DOHH2 (cell line): ENCODE data around the gene BBS9.

Source experiments
- H3F3A ChIP-seq: fragments of 200-600 bp; sonication (generic), shearing (Covaris generic); 2 replicates; pipeline ENCODE4 v1.6.0; 2016; ENCODE audit warnings: antibody characterized with exemption, mild to moderate bottlenecking; ENCODE audit not compliant: control insufficient read depth, insufficient read depth
- H3K27ac ChIP-seq: fragments of 200-600 bp; sonication (generic); 2 replicates; pipeline ENCODE4 v1.5.1; 2014; ENCODE audit warnings: low read depth, mild to moderate bottlenecking, low read length, moderate library complexity
- H3K27me3 ChIP-seq: fragments of 200-600 bp; sonication (generic); 2 replicates; pipeline ENCODE4 v1.6.1; 2014; ENCODE audit warnings: mild to moderate bottlenecking, low read length, mixed read lengths; ENCODE audit not compliant: control insufficient read depth
- H3K36me3 ChIP-seq: fragments of 200-600 bp; sonication (generic); 2 replicates; pipeline ENCODE4 v1.6.1; 2014; ENCODE audit warnings: mild to moderate bottlenecking, low read length, moderate library complexity, mixed read lengths; ENCODE audit not compliant: control insufficient read depth
- H3K4me1 ChIP-seq: fragments of 200-600 bp; sonication (generic); 2 replicates; pipeline ENCODE4 v1.6.1; 2014; ENCODE audit warnings: mild to moderate bottlenecking, low read length, mixed read lengths; ENCODE audit not compliant: control insufficient read depth
- H3K4me2 ChIP-seq: fragments of 200-600 bp; sonication (generic); 2 replicates; pipeline ENCODE4 v1.6.0; 2014; ENCODE audit warnings: mild to moderate bottlenecking, low read length, moderate library complexity
- H3K4me3 ChIP-seq: fragments of 200-600 bp; sonication (generic); 2 replicates; pipeline ENCODE4 v1.5.1; 2014; ENCODE audit warnings: mild to moderate bottlenecking, low read length, mixed read lengths
- H3K79me2 ChIP-seq: fragments of 200-600 bp; sonication (generic); 2 replicates; pipeline ENCODE4 v1.6.1; 2014; ENCODE audit warnings: mild to moderate bottlenecking, low read length, mixed read lengths; ENCODE audit not compliant: control insufficient read depth
- H3K9me2 ChIP-seq: fragments of 200-600 bp; sonication (generic); replicated peaks from 2 replicates; pipeline ENCODE4 v1.6.1; 2014; ENCODE audit warnings: mild to moderate bottlenecking, low read length, mixed read lengths; ENCODE audit not compliant: control insufficient read depth
- H3K9me3 ChIP-seq: fragments of 200-600 bp; sonication (generic); 2 replicates; pipeline ENCODE4 v1.6.1; 2014; ENCODE audit warnings: antibody characterized with exemption, low read length, mixed read lengths; ENCODE audit not compliant: control insufficient read depth, insufficient read depth
- H4K20me1 ChIP-seq: fragments of 200-600 bp; sonication (generic); 2 replicates; pipeline ENCODE4 v1.6.0; 2014; ENCODE audit warnings: low read depth, mild to moderate bottlenecking, antibody characterized with exemption, low read length, moderate library complexity; ENCODE audit not compliant: control insufficient read depth, insufficient read depth
- CTCF ChIP-seq: fragments of 200-600 bp; sonication (generic); IDR thresholded peaks from one replicate; pipeline ENCODE4 v1.5.1; 2014; ENCODE audit warnings: antibody characterized with exemption, mild to moderate bottlenecking, low read depth, low read length; ENCODE audit not compliant: poor library complexity, severe bottlenecking
- EZH2phosphoT487 ChIP-seq: fragments of 200-600 bp; sonication (generic); IDR thresholded peaks from 2 replicates; pipeline ENCODE4 v1.6.1; 2017; ENCODE audit warnings: borderline replicate concordance, mild to moderate bottlenecking, antibody characterized with exemption, low read length, moderate library complexity, mixed read lengths

BBS9 gene

GRCh38 chr7:33310546-33310945 lies 181.2 kb downstream of the BBS9 start:
- H3K36me3 ChIP-seq = no peaks in the 10 kb centered on the region
- no peak overlapping the region for H3K27ac ChIP-seq
- H3K27me3 ChIP-seq = no peaks in the 10 kb centered on the region
- no peaks in the 10 kb centered on the region for H3K4me1 ChIP-seq
- no peak overlapping the region for H3K4me3 ChIP-seq
- H3F3A ChIP-seq = no peaks in the 10 kb centered on the region
- no peaks in the 10 kb centered on the region for H4K20me1 ChIP-seq
- no peak overlapping the region for H3K4me2 ChIP-seq
- H3K79me2 ChIP-seq = no peaks in the 10 kb centered on the region
- TF ChIP-seq CTCF (no peak), EZH2phosphoT487 (no peak)
- no peaks in the 10 kb centered on the region for H3K9me2 ChIP-seq
- H3K9me3 ChIP-seq = no peaks in the 10 kb centered on the region

- no peaks in the 10 kb centered on the region for H3K27me3 ChIP-seq
- H3K4me3 ChIP-seq = no peak overlapping the region
- H3K4me2 ChIP-seq = no peak overlapping the region
- H3K4me1 ChIP-seq = no peaks in the 10 kb centered on the region
- H3K9me3 ChIP-seq = no peaks in the 10 kb centered on the region
- no peaks in the 10 kb centered on the region for H4K20me1 ChIP-seq
- H3K9me2 ChIP-seq = no peaks in the 10 kb centered on the region; the same call in none of the 2 replicates
- no peaks in the 10 kb centered on the region for H3K79me2 ChIP-seq
- no peaks in the 10 kb centered on the region for H3K36me3 ChIP-seq
- H3K27ac ChIP-seq = no peak overlapping the region
- TF ChIP-seq EZH2phosphoT487 (no peak), CTCF (no peak)
- no peaks in the 10 kb centered on the region for H3F3A ChIP-seq
Observed at GRCh38 chr7:33325754-33326484, 196.6 kb downstream of the BBS9 start.

GRCh38 chr7:33326485-33326848 lies 197.1 kb downstream of the BBS9 start:
- H4K20me1 ChIP-seq = no peaks in the 10 kb centered on the region
- no peaks in the 10 kb centered on the region for H3K27me3 ChIP-seq
- no peak overlapping the region for H3K27ac ChIP-seq
- no peaks in the 10 kb centered on the region for H3F3A ChIP-seq
- no peak for TF ChIP-seq EZH2phosphoT487
- no peak for TF ChIP-seq CTCF
- no peaks in the 10 kb centered on the region for H3K36me3 ChIP-seq
- H3K9me3 ChIP-seq = no peaks in the 10 kb centered on the region
- H3K4me2 ChIP-seq = no peak overlapping the region
- no peak overlapping the region for H3K4me3 ChIP-seq
- H3K9me2 ChIP-seq = no peaks in the 10 kb centered on the region; the same call in none of the 2 replicates
- no peaks in the 10 kb centered on the region for H3K4me1 ChIP-seq
- no peaks in the 10 kb centered on the region for H3K79me2 ChIP-seq
